Fibroblast of lung (primary cell): Measurements from ENCODE around the gene MAML2.

Source experiments
- EZH2 ChIP-seq: IDR thresholded peaks from 2 replicates; pipeline ENCODE4 v1.5.1; 2012; ENCODE audit warnings: low read length, control low read depth, mild to moderate bottlenecking; ENCODE audit errors: missing control alignments
- TF ChIP-seq, protein P1 (sequence below), 2 donors: IDR thresholded peaks in 1 of 2; conservative IDR thresholded peaks in 1 of 2; 1 replicate in 1 of 2; 2 replicates in 1 of 2; pipeline ENCODE4 v1.5.1; 2011 to 2012; ENCODE audit warnings: low read length in 2 of 2, control low read depth in 1 of 2, inconsistent platforms in 1 of 2, low read depth in 1 of 2, mild to moderate bottlenecking in 1 of 2

DNA sequence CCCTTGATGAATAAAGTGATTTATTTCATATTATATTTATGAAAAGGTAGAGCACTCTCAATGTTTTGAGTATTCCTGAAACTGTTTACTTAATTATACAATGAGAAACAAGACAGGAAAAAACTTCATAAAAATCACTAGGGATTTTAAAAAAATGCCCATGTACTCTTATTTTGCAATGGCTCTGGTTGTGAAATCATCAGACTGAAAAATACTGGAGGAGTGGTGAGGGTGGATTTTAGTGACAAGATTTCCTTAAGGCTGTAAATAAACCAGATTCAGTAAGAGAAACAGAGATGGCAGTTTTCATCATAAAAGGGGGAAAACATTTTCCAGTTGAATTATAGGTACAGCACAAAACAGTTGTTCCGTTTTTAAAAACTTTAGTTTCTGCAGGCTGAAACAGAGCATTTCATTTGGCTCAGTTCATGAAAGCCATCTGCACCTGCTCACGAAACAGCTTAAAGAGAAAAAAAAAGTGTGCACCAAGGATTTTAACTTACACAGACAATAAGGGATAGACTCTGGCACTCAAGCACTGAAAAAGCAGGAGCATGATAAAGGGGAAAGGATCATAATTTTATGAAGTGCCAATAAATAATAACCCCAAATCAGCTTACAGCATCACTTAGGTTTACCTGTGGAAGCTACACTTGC is 100.7 kb downstream of the MAML2 start:
- TF ChIP-seq, protein P1, sequence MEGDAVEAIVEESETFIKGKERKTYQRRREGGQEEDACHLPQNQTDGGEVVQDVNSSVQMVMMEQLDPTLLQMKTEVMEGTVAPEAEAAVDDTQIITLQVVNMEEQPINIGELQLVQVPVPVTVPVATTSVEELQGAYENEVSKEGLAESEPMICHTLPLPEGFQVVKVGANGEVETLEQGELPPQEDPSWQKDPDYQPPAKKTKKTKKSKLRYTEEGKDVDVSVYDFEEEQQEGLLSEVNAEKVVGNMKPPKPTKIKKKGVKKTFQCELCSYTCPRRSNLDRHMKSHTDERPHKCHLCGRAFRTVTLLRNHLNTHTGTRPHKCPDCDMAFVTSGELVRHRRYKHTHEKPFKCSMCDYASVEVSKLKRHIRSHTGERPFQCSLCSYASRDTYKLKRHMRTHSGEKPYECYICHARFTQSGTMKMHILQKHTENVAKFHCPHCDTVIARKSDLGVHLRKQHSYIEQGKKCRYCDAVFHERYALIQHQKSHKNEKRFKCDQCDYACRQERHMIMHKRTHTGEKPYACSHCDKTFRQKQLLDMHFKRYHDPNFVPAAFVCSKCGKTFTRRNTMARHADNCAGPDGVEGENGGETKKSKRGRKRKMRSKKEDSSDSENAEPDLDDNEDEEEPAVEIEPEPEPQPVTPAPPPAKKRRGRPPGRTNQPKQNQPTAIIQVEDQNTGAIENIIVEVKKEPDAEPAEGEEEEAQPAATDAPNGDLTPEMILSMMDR (conservative IDR thresholded peaks at IDR 0.05 in 1 of 2, IDR thresholded peaks at IDR 0.05 in 1 of 2; ENCODE audit: low read depth in 1 of 2, low read length in 2 of 2): no peak
- TF ChIP-seq EZH2: no peak
